H9 (cell line): ENCODE measurements around the gene MAGEC2. TPM values are rescaled to one million over a fixed set of nuclear protein-coding genes. Genes with fewer than 3 reads are reported as not detected.

Source experiments
- DNase-seq: peaks from one replicate; pipeline ENCODE4 v3.0.0-alpha.2; 2017
- H2AFZ ChIP-seq: one replicate; pipeline ENCODE4 v1.6.1; 2013; ENCODE audit warnings: mild to moderate bottlenecking, low read length, control low read depth, moderate library complexity
- H2AK5ac ChIP-seq: 2 replicates; pipeline ENCODE4 v1.6.1; 2013; ENCODE audit warnings: low read length, control low read depth, mixed read lengths; ENCODE audit not compliant: insufficient read length
- H2BK120ac ChIP-seq: one replicate; pipeline ENCODE4 v1.6.1; 2013; ENCODE audit warnings: low read depth, mild to moderate bottlenecking, low read length, control low read depth, inconsistent platforms; ENCODE audit not compliant: poor library complexity, severe bottlenecking
- H2BK12ac ChIP-seq: 2 replicates; pipeline ENCODE4 v1.6.1; 2013; ENCODE audit warnings: low read length, control low read depth, mixed read lengths, low read depth; ENCODE audit not compliant: insufficient read length
- H2BK15ac ChIP-seq: 2 replicates; pipeline ENCODE4 v1.6.1; 2013; ENCODE audit warnings: low read depth, low read length, control low read depth
- H2BK20ac ChIP-seq: one replicate; pipeline ENCODE4 v1.6.1; 2013; ENCODE audit warnings: low read depth, mild to moderate bottlenecking, low read length, control low read depth, inconsistent platforms; ENCODE audit not compliant: poor library complexity, severe bottlenecking
- H2BK5ac ChIP-seq: 2 replicates; pipeline ENCODE4 v1.6.1; 2013; ENCODE audit warnings: low read length, control low read depth, mixed read lengths; ENCODE audit not compliant: insufficient read length
- H3K14ac ChIP-seq: 2 replicates; pipeline ENCODE4 v1.6.1; 2013; ENCODE audit warnings: low read length, control low read depth; ENCODE audit not compliant: insufficient read depth
- H3K18ac ChIP-seq: 2 replicates; pipeline ENCODE4 v1.6.1; 2013; ENCODE audit warnings: low read depth, mild to moderate bottlenecking, mixed read lengths, low read length, control low read depth; ENCODE audit not compliant: insufficient read length
- H3K23ac ChIP-seq: 2 replicates; pipeline ENCODE4 v1.6.1; 2013; ENCODE audit warnings: low read length, control low read depth, mixed read lengths, low read depth; ENCODE audit not compliant: insufficient read length
- H3K23me2 ChIP-seq: 2 replicates; pipeline ENCODE4 v1.6.1; 2013; ENCODE audit warnings: low read depth, mild to moderate bottlenecking, mixed read lengths, low read length, control low read depth; ENCODE audit not compliant: insufficient read length, poor library complexity, severe bottlenecking
- H3K27ac ChIP-seq: 2 replicates; pipeline ENCODE4 v1.5.1; 2013; ENCODE audit warnings: low read length, control low read depth, mixed read lengths, low read depth; ENCODE audit not compliant: insufficient read length
- H3K27me3 ChIP-seq: 2 replicates; pipeline ENCODE4 v1.6.1; 2013; ENCODE audit warnings: low read length, control low read depth, inconsistent platforms; ENCODE audit not compliant: insufficient read depth
- H3K4ac ChIP-seq: 2 replicates; pipeline ENCODE4 v1.6.1; 2013; ENCODE audit warnings: low read depth, mild to moderate bottlenecking, control low read depth, inconsistent platforms, low read length, moderate library complexity
- H3K4me1 ChIP-seq: 2 replicates; pipeline ENCODE4 v1.6.1; 2013; ENCODE audit warnings: low read length, control low read depth, inconsistent platforms; ENCODE audit not compliant: insufficient read depth
- H3K4me2 ChIP-seq: 2 replicates; pipeline ENCODE4 v1.6.1; 2013; ENCODE audit warnings: low read length, control low read depth, mixed read lengths; ENCODE audit not compliant: insufficient read length, insufficient read depth
- H3K56ac ChIP-seq: 2 replicates; pipeline ENCODE4 v1.6.1; 2013; ENCODE audit warnings: low read depth, mild to moderate bottlenecking, mixed read lengths, low read length, control low read depth; ENCODE audit not compliant: insufficient read length
- H3K79me1 ChIP-seq: 2 replicates; pipeline ENCODE4 v1.6.1; 2013; ENCODE audit warnings: low read depth, mild to moderate bottlenecking, moderate library complexity, low read length, control low read depth, inconsistent platforms; ENCODE audit not compliant: insufficient read depth, poor library complexity, severe bottlenecking
- H3K79me2 ChIP-seq: 2 replicates; pipeline ENCODE4 v1.6.1; 2013; ENCODE audit warnings: low read length, control low read depth, inconsistent platforms; ENCODE audit not compliant: insufficient read depth
- H3K9ac ChIP-seq: 2 replicates; pipeline ENCODE4 v1.6.1; 2013; ENCODE audit warnings: low read length, control low read depth, mixed read lengths; ENCODE audit not compliant: insufficient read length; ENCODE audit errors: extremely low read depth
- H3K9me3 ChIP-seq: one replicate; pipeline ENCODE4 v1.6.1; 2013; ENCODE audit warnings: low read depth, low read length, inconsistent platforms; ENCODE audit not compliant: control insufficient read depth
- H3T11ph ChIP-seq: one replicate; pipeline ENCODE4 v1.6.1; 2013; ENCODE audit warnings: mild to moderate bottlenecking, low read length, control low read depth, inconsistent platforms
- H4K20me1 ChIP-seq: one replicate; pipeline ENCODE4 v1.6.1; 2013; ENCODE audit not compliant: control insufficient read depth, insufficient read length, insufficient read depth
- H4K5ac ChIP-seq: 2 replicates; pipeline ENCODE4 v1.6.1; 2013; ENCODE audit warnings: low read depth, mild to moderate bottlenecking, mixed read lengths, low read length, control low read depth; ENCODE audit not compliant: insufficient read length
- H4K8ac ChIP-seq: replicated peaks from 2 replicates; pipeline ENCODE4 v1.6.1; 2013; ENCODE audit warnings: low read length, control low read depth, mixed read lengths, low read depth; ENCODE audit not compliant: insufficient read length
- H4K91ac ChIP-seq: 2 replicates; pipeline ENCODE4 v1.6.1; 2013; ENCODE audit warnings: low read depth, mild to moderate bottlenecking, moderate library complexity, mixed read lengths, low read length, control low read depth; ENCODE audit not compliant: insufficient read length
- H3K27ac Mint-ChIP-seq, 3 experiments: 2 replicates in 2 of 3; 3 replicates in 1 of 3; pipeline ENCODE4 v1.8.0; 2020 to 2021; ENCODE audit warnings: mixed read lengths in 3 of 3, mild to moderate bottlenecking in 1 of 3, moderate library complexity in 1 of 3
- H3K27me3 Mint-ChIP-seq: 2 replicates; pipeline ENCODE4 v1.8.0; 2021; ENCODE audit warnings: low read depth, mild to moderate bottlenecking, moderate library complexity, mixed read lengths
- H3K36me3 Mint-ChIP-seq, 3 experiments: 2 replicates in 2 of 3; 3 replicates in 1 of 3; pipeline ENCODE4 v1.8.0; 2020 to 2021; ENCODE audit warnings: low read depth in 3 of 3, mixed read lengths in 3 of 3; ENCODE audit not compliant: insufficient read depth in 1 of 3
- H3K4me1 Mint-ChIP-seq, 2 experiments: 2 replicates each; pipeline ENCODE4 v1.8.0; 2020; ENCODE audit warnings: mixed read lengths in 2 of 2
- H3K4me3 Mint-ChIP-seq, 2 experiments: 2 replicates in 1 of 2; 3 replicates in 1 of 2; pipeline ENCODE4 v1.8.0; 2020 to 2021; ENCODE audit warnings: mild to moderate bottlenecking in 2 of 2, mixed read lengths in 2 of 2, moderate library complexity in 1 of 2
- H3K9me3 Mint-ChIP-seq, 2 experiments: 2 replicates in 1 of 2; 3 replicates in 1 of 2; pipeline ENCODE4 v1.8.0; 2020; ENCODE audit warnings: mild to moderate bottlenecking in 2 of 2, mixed read lengths in 2 of 2, moderate library complexity in 1 of 2
- WGBS: extraction: QIAGEN DNeasy Blood & Tissue Kit; methylation state at CpG from one replicate; pipeline ENCODE4 v1.1.7; 2013; ENCODE audit warnings: missing lambda C conversion rate, low lambda C conversion rate, mixed read lengths; ENCODE audit not compliant: insufficient read length; ENCODE audit errors: extremely low coverage; 5-methylcytosine and 5-hydroxymethylcytosine counted together
- total RNA-seq: library from RNA; stranded (reverse); gene quantifications from 2 replicates; pipeline ENCODE4 v1.2.1, GENCODE V29; 2021
- TF ChIP-seq, protein P1 (sequence below): fragments of 200-600 bp; sonication (generic); conservative IDR thresholded peaks from 3 replicates; pipeline ENCODE4 v1.8.0; 2021; ENCODE audit warnings: antibody characterized with exemption, mild to moderate bottlenecking

Gene MAGEC2
- total RNA-seq, 1 experiment from 2014 or later = not detected

DNA sequence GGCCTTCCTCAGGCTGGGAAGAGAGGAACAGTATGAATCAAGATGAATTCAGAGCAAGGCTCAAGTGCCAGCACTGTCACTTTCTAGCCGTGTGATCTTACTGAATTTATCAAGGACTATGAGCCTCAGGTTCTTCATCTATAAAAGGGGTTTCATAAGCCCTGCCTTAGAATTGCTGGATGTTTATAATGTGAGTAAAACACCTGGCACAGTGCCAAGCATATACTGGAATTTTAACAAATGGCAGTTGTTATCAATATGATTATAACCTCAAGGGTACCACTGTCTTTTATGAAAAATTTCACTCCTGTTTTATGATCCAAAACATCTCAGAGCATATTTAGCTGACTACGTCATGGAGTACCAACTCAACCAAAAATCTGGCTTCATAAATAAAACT is 4.0 kb downstream of the MAGEC2 start:
- Histone ChIP-seq H3K9me3 (no peaks in the 10 kb centered on the region), H3K56ac (no peak overlapping the region), H2AFZ (no peak overlapping the region), H4K5ac (no peak overlapping the region), H2BK20ac (no peak overlapping the region), H3K18ac (no peak overlapping the region), H3K14ac (no peak overlapping the region), H2AK5ac (no peak overlapping the region), H2BK15ac (no peak overlapping the region), H3K4me1 (no peaks in the 10 kb centered on the region), H2BK120ac (no peak overlapping the region), H3K27me3 (no peaks in the 10 kb centered on the region), H3T11ph (no peak overlapping the region), H4K8ac (no peak overlapping the region), H3K79me1 (no peaks in the 10 kb centered on the region), H2BK5ac (no peak overlapping the region), H4K20me1 (no peaks in the 10 kb centered on the region), H4K91ac (no peak overlapping the region), H3K9ac (no peak overlapping the region), H3K4ac (no peak overlapping the region), H3K27ac (no peak overlapping the region), H3K79me2 (no peaks in the 10 kb centered on the region), H3K23me2 (no peaks in the 10 kb centered on the region), H3K23ac (no peak overlapping the region), H2BK12ac (no peak overlapping the region), H3K4me2 (no peak overlapping the region)
- TF ChIP-seq, protein P1, sequence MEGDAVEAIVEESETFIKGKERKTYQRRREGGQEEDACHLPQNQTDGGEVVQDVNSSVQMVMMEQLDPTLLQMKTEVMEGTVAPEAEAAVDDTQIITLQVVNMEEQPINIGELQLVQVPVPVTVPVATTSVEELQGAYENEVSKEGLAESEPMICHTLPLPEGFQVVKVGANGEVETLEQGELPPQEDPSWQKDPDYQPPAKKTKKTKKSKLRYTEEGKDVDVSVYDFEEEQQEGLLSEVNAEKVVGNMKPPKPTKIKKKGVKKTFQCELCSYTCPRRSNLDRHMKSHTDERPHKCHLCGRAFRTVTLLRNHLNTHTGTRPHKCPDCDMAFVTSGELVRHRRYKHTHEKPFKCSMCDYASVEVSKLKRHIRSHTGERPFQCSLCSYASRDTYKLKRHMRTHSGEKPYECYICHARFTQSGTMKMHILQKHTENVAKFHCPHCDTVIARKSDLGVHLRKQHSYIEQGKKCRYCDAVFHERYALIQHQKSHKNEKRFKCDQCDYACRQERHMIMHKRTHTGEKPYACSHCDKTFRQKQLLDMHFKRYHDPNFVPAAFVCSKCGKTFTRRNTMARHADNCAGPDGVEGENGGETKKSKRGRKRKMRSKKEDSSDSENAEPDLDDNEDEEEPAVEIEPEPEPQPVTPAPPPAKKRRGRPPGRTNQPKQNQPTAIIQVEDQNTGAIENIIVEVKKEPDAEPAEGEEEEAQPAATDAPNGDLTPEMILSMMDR = no peak
- DNase-seq = no peak
- H3K4me3 Mint-ChIP-seq = no peak overlapping the region
- no peaks in the 10 kb centered on the region for H3K4me1 Mint-ChIP-seq
- no peaks in the 10 kb centered on the region for H3K27me3 Mint-ChIP-seq
- H3K27ac Mint-ChIP-seq = no peak overlapping the region
- WGBS = no CpG with 5 or more reads among the region's 2 CpGs
- H3K9me3 Mint-ChIP-seq = peaks cover 70 to 86% of the 10 kb centered on the region in 2 experiments
- H3K36me3 Mint-ChIP-seq = peaks cover 3 to 14% (median 11%) of the 10 kb centered on the region in 3 experiments; a peak in 5 of 7 replicates
